Measurements from ENCODE around the gene PSD4.

PSD4 gene

GRCh38 chr2:113200236-113200635, 26.5 kb downstream of the PSD4 start:
- H3K4me3 ChIP-seq (ENCODE audit: low read depth, low read length): no peak overlapping the region

DNA sequence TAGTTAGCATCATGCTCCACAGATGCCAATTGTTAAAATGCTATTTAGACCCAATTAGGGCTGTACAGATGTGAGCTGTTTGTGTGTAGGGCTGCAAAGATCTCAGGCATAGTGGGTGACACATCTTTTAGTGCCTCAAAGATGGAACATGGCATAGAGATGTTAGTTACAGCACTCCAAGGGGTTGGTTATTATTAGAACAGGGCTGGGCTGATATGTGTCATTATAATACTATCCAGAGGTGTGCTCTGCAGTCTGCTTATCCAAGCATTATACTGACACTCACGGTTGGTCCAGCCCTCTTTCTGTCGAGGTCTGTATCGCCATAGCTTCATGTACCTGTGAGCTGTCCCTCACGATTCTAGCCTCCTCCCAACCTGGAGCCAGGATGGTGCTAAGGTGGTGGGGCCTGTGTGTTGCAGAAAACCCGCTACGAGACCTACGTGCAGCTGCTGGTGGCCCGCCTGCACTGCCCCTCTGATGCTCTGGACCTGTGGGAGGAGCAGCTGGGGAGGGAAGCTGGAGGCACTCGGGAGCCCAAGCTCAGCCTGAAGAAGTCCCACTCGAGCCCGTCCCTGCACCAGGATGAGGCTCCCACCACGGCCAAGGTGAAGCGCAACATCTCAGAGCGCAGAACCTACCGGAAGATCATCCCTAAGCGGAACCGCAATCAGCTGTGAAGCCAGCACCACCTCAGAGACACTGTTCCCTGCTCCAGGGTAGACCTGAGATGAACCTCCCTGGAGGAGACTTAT, 27.1 kb downstream of the PSD4 start:
- no peak overlapping the region for H3K4me3 ChIP-seq (ENCODE audit: low read depth, low read length)
- DNase-seq (ENCODE audit: low read depth): no peak

More at GRCh38 chr2:113200236-113200635, 26.5 kb downstream of the PSD4 start:
- DNase-seq (ENCODE audit: low read depth): no peak

- DNase-seq (ENCODE audit: low read depth): no peak
- no peak overlapping the region for H3K4me3 ChIP-seq (ENCODE audit: low read depth, low read length)
Measured at GRCh38 chr2:113201496-113202304, 27.9 kb downstream of the PSD4 start.

DNA sequence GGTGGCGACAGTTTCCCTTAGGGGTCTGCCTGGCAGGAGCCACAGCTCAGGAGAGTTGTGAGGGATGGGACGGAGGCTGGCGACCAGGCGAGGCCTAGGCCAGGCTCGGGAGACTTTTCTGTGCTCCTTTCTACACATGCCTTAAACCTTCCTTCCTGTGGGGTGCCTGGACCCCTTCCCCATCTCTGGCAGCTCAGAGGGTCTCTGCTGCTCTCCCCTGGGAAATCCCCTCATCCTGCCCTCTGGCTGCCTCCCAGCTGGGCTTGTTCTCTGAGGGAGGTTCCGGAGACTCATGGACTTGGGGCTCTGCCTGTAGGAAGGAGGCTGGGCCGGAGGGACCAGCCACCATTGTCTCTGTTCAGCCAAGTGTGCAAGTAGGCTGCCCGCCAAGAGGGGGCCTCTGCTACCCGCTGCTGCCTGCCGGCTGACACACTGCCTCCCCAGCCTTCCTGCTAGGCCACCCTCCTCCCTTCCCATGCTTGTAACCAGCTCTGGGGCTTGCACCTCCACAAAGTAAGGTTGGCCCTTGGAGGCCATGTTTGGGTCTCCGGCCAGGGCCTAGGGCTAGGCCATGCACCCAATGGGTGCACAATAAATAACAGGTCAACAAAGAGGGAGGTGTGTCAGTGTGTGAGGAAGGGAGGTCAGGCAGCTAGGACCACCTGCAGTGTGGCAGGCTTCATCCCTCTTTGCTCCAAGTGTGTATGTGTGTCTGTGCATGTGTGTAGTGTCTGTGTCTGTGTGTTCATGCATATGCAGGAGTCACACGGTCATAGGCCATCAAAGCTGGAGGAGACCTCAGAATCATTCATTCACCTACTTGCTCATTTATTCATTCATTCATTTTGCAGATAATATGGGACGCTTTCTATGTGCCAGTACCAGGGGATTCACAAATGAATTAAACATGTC, 28.8 kb downstream of the PSD4 start:
- no peak for DNase-seq (ENCODE audit: low read depth)
- H3K4me3 ChIP-seq (ENCODE audit: low read depth, low read length): no peak overlapping the region

- DNase-seq (ENCODE audit: low read depth): no peak
- no peak overlapping the region for H3K4me3 ChIP-seq (ENCODE audit: low read depth, low read length)
Measured at GRCh38 chr2:113203217-113203530, 29.4 kb downstream of the PSD4 start.

DNA sequence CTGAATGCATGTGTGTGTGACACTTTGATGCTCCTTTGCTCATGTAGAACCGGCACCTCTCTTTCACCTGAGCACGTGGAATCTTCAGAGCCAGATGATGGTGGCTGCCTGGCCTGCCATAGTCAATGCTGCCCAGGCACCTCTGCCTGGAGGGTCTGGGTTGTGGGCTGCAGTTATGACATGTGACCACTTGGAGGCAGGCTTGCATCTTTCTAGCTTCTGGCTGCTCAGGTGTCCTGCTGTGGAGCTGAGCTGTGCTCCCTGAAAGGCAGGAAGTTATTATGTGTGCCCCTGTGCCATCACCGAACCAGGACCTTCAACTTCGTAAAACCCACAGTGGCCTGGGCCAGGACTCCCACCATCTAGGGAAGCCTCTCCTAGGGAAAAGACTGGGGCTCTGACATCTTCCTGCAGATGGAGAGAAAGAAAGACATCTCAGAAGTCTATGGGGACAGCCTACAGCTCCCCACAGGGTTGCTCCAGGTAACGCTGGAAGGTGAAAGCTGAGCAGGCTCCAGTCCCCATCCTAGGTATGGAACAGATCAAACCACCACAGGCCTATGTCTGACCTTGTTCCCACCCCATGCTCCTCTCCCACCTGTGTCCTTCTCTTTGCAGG, 30.2 kb downstream of the PSD4 start:
- no peak for DNase-seq (ENCODE audit: low read depth)
- H3K4me3 ChIP-seq (ENCODE audit: low read depth, low read length): no peak overlapping the region

DNA sequence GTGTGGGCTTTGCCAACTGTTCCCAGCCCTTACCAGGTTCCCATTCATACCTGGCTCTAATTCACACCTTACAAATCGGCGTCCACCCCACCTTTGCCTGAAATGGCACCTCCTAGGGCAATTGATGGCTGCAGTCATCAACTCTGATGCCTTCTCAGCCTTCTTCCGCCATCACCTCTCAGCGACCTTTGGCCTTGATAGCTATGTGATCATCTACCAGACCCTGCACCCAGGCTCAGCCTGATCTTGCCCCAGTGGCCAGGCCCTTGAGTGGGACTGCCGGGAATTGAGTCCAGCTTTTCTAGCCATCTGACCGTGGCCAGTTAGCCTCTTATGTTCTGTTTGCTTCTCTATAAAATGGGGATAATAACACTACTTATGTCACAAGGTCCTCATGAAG, 32.5 kb downstream of the PSD4 start:
- no peak for DNase-seq (ENCODE audit: low read depth)

GRCh38 chr2:113207021-113207420, 33.2 kb downstream of the PSD4 start:
- H3K4me3 ChIP-seq (ENCODE audit: low read depth, low read length): no peak overlapping the region
- DNase-seq (ENCODE audit: low read depth): no peak

More for the DNA sequence above, 32.5 kb downstream of the PSD4 start:
- no peak overlapping the region for H3K4me3 ChIP-seq (ENCODE audit: low read depth, low read length)

DNA sequence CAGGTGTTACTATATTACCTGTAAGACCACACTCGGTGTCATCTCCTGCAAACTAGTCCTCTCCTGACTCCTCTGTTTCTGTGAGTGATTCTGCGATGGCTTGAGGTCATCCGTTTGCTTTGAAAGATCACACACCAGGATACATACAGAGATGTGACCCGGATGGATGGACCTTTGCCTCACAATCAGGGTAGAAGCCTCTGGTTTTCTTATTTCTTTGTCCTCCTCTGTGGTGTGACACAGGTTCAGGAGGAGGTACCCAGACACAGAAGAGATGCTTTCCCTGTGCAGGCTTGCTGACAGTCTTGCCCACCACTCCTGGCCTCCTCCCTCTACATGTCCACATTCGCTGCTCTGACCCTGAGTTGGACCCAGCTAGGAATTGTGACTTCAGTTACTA, 34.6 kb downstream of the PSD4 start:
- no peak overlapping the region for H3K4me3 ChIP-seq (ENCODE audit: low read depth, low read length)
- no peak for DNase-seq (ENCODE audit: low read depth)

- DNase-seq (ENCODE audit: low read depth): no peak
- no peak overlapping the region for H3K4me3 ChIP-seq (ENCODE audit: low read depth, low read length)
Measured at GRCh38 chr2:113209011-113209645, 35.4 kb downstream of the PSD4 start.

GRCh38 chr2:113209646-113210171, 35.9 kb downstream of the PSD4 start:
- no peak for DNase-seq (ENCODE audit: low read depth)
- H3K4me3 ChIP-seq (ENCODE audit: low read depth, low read length): no peak overlapping the region

DNA sequence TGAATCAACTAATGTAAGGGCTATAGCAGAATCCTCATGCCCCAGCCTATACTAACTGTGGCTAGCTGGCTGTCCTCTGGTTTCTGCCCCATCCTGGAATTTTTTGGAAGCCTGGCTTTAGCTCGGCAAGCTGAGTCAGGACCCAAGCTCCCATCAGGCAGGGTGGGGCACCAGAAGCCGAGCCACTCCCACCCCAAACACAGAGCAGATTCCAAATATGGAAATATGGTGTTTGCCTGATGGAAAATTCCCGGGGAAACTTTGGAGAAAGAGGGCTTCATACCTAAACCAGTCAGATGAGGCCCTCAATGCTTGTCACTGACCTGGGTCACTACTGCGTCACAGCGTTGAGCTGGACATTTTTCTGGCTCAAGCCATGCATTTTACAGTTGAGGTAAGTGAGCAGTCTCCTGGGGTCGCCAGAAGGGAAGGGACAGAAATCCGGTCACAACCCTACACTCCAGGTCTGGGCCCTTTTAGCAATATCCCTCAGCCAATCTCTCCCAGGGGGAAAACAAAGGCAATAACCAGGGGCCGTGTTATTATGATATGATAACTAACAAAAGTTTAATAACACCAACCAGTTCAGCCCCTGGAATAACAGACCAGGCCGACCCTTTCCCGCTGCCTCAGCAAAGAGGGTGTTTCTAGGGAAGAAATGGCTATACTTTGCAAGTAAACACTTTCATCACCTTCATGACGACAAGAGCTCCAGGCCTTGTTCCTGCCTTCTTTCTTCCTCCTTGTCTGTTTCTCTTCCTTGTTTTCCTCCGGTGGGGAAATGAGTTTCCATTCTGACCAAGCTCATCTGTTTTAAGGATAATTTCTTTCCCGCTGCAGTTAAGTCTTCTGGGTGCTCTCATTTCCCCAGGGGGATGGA, 37.7 kb downstream of the PSD4 start:
- no peak for DNase-seq (ENCODE audit: low read depth)
- H3K4me3 ChIP-seq (ENCODE audit: low read depth, low read length): no peak overlapping the region

GRCh38 chr2:113212245-113213060, 38.7 kb downstream of the PSD4 start:
- no peak overlapping the region for H3K4me3 ChIP-seq (ENCODE audit: low read depth, low read length)
- no peak for DNase-seq (ENCODE audit: low read depth)

DNA sequence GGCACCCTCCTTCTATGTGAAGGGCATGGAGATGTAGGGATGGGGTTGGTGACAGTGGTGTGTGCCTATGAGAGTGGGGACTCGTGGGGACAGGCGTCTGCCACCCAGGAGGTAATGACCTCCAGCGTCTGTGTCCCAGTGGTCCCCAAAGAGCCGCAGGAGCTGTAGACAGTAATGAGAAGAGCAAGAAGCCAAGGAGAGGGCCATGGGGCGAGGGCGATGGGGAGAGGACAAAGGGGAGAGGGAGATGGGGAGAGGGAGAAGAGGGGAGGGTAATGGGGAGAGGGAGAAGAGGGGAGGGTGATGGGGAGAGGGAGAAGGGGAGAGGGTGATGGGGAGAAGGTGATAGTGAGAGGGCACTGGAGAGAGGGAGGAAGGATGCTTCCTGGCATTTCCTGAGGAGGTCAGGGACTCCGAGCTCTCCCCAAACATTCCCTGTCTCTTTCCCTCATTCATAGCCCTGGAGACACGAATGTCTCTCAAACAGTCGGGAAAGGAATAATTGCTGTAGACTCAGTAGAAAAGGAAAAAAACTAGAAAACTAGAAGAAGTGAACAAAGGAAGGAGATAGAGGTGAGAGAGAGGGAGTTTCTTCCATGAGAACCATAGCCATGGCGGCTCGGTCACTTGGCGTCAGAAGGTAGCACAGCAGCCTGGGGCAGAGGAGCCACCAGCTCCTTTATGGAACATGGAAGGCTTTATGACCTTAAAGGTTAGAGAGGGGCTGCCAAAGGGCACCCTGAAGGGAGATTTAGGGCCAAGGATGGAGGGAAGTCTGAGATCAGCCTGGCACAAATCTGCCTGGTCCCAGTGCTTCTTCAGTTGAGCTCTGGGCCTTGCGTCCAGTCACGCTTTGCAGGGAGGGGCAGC, 39.5 kb downstream of the PSD4 start:
- no peak overlapping the region for H3K4me3 ChIP-seq (ENCODE audit: low read depth, low read length)

GRCh38 chr2:113214141-113214540, 40.4 kb downstream of the PSD4 start:
- DNase-seq (ENCODE audit: low read depth): no peak

More for the DNA sequence above, 39.5 kb downstream of the PSD4 start:
- DNase-seq (ENCODE audit: low read depth): no peak

GRCh38 chr2:113215056-113215455, 41.3 kb downstream of the PSD4 start:
- H3K4me3 ChIP-seq (ENCODE audit: low read depth, low read length): no peak overlapping the region
- no peak for DNase-seq (ENCODE audit: low read depth)

More at GRCh38 chr2:113214141-113214540, 40.4 kb downstream of the PSD4 start:
- no peak overlapping the region for H3K4me3 ChIP-seq (ENCODE audit: low read depth, low read length)

Data from skeletal muscle cell (primary cell).